Natural killer cell treated with Interleukin-12 subunit alpha and Interleukin-12 subunit beta and Interleukin-15 and Interleukin-18, amount 100 ng/mL, for 72 hours (primary cell): ENCODE results near the gene FAIM2. TPM values are rescaled to one million over a fixed set of nuclear protein-coding genes. Genes with fewer than 3 reads are reported as not detected.

Experiments used
- ATAC-seq, 2 donors: fragments of 150-1000 bp; cut with Tn5 transposase in 1 of 2; sonication (Bioruptor Pico), chemical (Tn5 transposase) in 1 of 2; 2 replicates each; pipeline ENCODE4 v1.10.0; 2021
- DNase-seq: peaks from one replicate; pipeline ENCODE4 v3.0.0; 2022; ENCODE audit warnings: low spot score
- H3K27ac Mint-ChIP-seq, 2 donors: 1 replicate in 1 of 2; 2 replicates in 1 of 2; pipeline ENCODE4 v1.8.0; 2022; ENCODE audit warnings: mixed read lengths in 2 of 2, mild to moderate bottlenecking in 1 of 2, moderate library complexity in 1 of 2
- H3K27me3 Mint-ChIP-seq, 2 donors: 1 replicate in 1 of 2; 2 replicates in 1 of 2; pipeline ENCODE4 v1.8.0; 2022; ENCODE audit warnings: mixed read lengths in 2 of 2
- H3K36me3 Mint-ChIP-seq: one replicate; pipeline ENCODE4 v1.8.0; 2022; ENCODE audit warnings: mixed read lengths
- H3K4me1 Mint-ChIP-seq, 2 donors: 1 replicate in 1 of 2; 2 replicates in 1 of 2; pipeline ENCODE4 v1.8.0; 2022; ENCODE audit warnings: low read depth in 2 of 2, mixed read lengths in 2 of 2, mild to moderate bottlenecking in 1 of 2
- H3K4me3 Mint-ChIP-seq: one replicate; pipeline ENCODE4 v1.8.0; 2022; ENCODE audit warnings: mixed read lengths
- H3K9me3 Mint-ChIP-seq: 2 replicates; pipeline ENCODE4 v1.8.0; 2022; ENCODE audit warnings: mixed read lengths
- total RNA-seq, 2 donors: library from RNA; stranded (reverse); gene quantifications; one replicate each; pipeline ENCODE4 v1.2.3, GENCODE V29; 2022

FAIM2 gene
- total RNA-seq, 2 donors from 2014 or later = 0.50 TPM; not detected in 1

GRCh38 chr12:49853671-49854070 lies 50.0 kb downstream of the FAIM2 start:
- Mint-ChIP-seq H3K4me3 (no peak overlapping the region), H3K27ac (no peak overlapping the region), H3K4me1 (no peaks in the 10 kb centered on the region), H3K27me3 (peaks cover 29 to 56% of the 10 kb centered on the region in 2 donors), H3K36me3 (no peaks in the 10 kb centered on the region), H3K9me3 (no peaks in the 10 kb centered on the region)
- DNase-seq (no peak), ATAC-seq (no peak)

- Mint-ChIP-seq H3K36me3 (no peaks in the 10 kb centered on the region), H3K9me3 (no peaks in the 10 kb centered on the region), H3K27ac (no peak overlapping the region), H3K4me1 (peaks cover 15 to 17% of the 10 kb centered on the region in 2 donors), H3K4me3 (no peak overlapping the region), H3K27me3 (peaks cover 18 to 26% of the 10 kb centered on the region in 2 donors)
- no peak for DNase-seq
- no peak for ATAC-seq
These were observed 56.5 kb downstream of the FAIM2 start for GRCh38 chr12:49847161-49847560.

GRCh38 chr12:49846032-49846431 lies 57.7 kb downstream of the FAIM2 start:
- H3K27ac Mint-ChIP-seq = no peak overlapping the region
- no peaks in the 10 kb centered on the region for H3K36me3 Mint-ChIP-seq
- H3K4me3 Mint-ChIP-seq = no peak overlapping the region
- ATAC-seq (no peak), DNase-seq (no peak)
- H3K9me3 Mint-ChIP-seq = no peaks in the 10 kb centered on the region
- peaks cover 25 to 27% of the 10 kb centered on the region in 2 donors for H3K4me1 Mint-ChIP-seq
- peaks cover 11 to 15% of the 10 kb centered on the region in 2 donors for H3K27me3 Mint-ChIP-seq

- no peak overlapping the region for H3K4me3 Mint-ChIP-seq
- H3K4me1 Mint-ChIP-seq = peaks cover 28 to 29% of the 10 kb centered on the region in 2 donors
- H3K9me3 Mint-ChIP-seq = no peaks in the 10 kb centered on the region
- H3K27ac Mint-ChIP-seq = peak overlapping the region; percentile 88 to 90
- no peaks in the 10 kb centered on the region for H3K36me3 Mint-ChIP-seq
- peaks cover 3 to 5% of the 10 kb centered on the region in 2 donors for H3K27me3 Mint-ChIP-seq
- DNase-seq (no peak), ATAC-seq (no peak)
These were observed 59.7 kb downstream of the FAIM2 start for GRCh38 chr12:49843876-49844437.

GRCh38 chr12:49843411-49843810 lies 60.3 kb downstream of the FAIM2 start:
- Mint-ChIP-seq H3K27me3 (no peaks in the 10 kb centered on the region), H3K4me3 (peak overlapping the region; percentile 94), H3K9me3 (no peaks in the 10 kb centered on the region), H3K27ac (peak overlapping the region; percentile 88 to 90), H3K36me3 (no peaks in the 10 kb centered on the region), H3K4me1 (peaks cover 28 to 29% of the 10 kb centered on the region in 2 donors)
- ATAC-seq (no peak), DNase-seq (no peak)

GRCh38 chr12:49842519-49843352 lies 61.0 kb downstream of the FAIM2 start, which contains the start of gene BCDIN3D:
Gene BCDIN3D, minus strand, starts transcription at chr12:49843106. Its CDS starts 19 bp downstream, at chr12:49843087.
- H3K27ac Mint-ChIP-seq = peak within 1 kb of the TSS; percentile 88 to 90
- H3K4me1 Mint-ChIP-seq = peaks cover 28 to 29% of the 10 kb centered on the region in 2 donors
- H3K36me3 Mint-ChIP-seq = no peaks in the 10 kb centered on the region
- no peaks in the 10 kb centered on the region for H3K27me3 Mint-ChIP-seq
- H3K9me3 Mint-ChIP-seq = no peaks in the 10 kb centered on the region
- H3K4me3 Mint-ChIP-seq = peak within 1 kb of the TSS; percentile 94
- peak; percentile 95 for DNase-seq
- peak; percentile 96 to 97 for ATAC-seq

- Mint-ChIP-seq H3K4me3 (no peak overlapping the region), H3K9me3 (no peaks in the 10 kb centered on the region), H3K27me3 (no peaks in the 10 kb centered on the region), H3K36me3 (no peaks in the 10 kb centered on the region), H3K27ac (no peak overlapping the region), H3K4me1 (peaks cover 23% of the 10 kb centered on the region in 2 donors)
- ATAC-seq (no peak), DNase-seq (no peak)
These were observed 64.6 kb downstream of the FAIM2 start for GRCh38 chr12:49838973-49839633.

- H3K4me3 Mint-ChIP-seq = no peak overlapping the region
- H3K9me3 Mint-ChIP-seq = no peaks in the 10 kb centered on the region
- ATAC-seq = no peak
- no peak for DNase-seq
- no peaks in the 10 kb centered on the region for H3K36me3 Mint-ChIP-seq
- peaks cover 11 to 13% of the 10 kb centered on the region in 2 donors for H3K4me1 Mint-ChIP-seq
- no peak overlapping the region for H3K27ac Mint-ChIP-seq
- H3K27me3 Mint-ChIP-seq = peaks cover 5 to 16% of the 10 kb centered on the region in 2 donors
These were observed 70.8 kb downstream of the FAIM2 start for GRCh38 chr12:49832836-49833421.

GRCh38 chr12:49831717-49832116 lies 72.0 kb downstream of the FAIM2 start:
- H3K9me3 Mint-ChIP-seq = no peaks in the 10 kb centered on the region
- H3K27me3 Mint-ChIP-seq = peaks cover 5 to 16% of the 10 kb centered on the region in 2 donors
- H3K4me1 Mint-ChIP-seq = peaks cover 13 to 18% of the 10 kb centered on the region in 2 donors
- no peak for DNase-seq
- no peaks in the 10 kb centered on the region for H3K36me3 Mint-ChIP-seq
- no peak for ATAC-seq
- H3K27ac Mint-ChIP-seq = no peak overlapping the region
- H3K4me3 Mint-ChIP-seq = no peak overlapping the region

GRCh38 chr12:49828133-49829091 lies 75.3 kb downstream of the FAIM2 start, which contains the start of gene NCKAP5L:
Gene NCKAP5L, minus strand, starts transcription at chr12:49828413. Its CDS starts 24,369 bp downstream, at chr12:49804044.
- DNase-seq (peak; percentile 98), ATAC-seq (peak; percentile 98)
- Mint-ChIP-seq H3K4me3 (peak within 1 kb of the TSS; percentile 87), H3K27me3 (peaks cover 5 to 16% of the 10 kb centered on the region in 2 donors), H3K4me1 (peaks cover 18 to 26% of the 10 kb centered on the region in 2 donors), H3K27ac (peak within 1 kb of the TSS; percentile 69 to 83), H3K9me3 (no peaks in the 10 kb centered on the region), H3K36me3 (no peaks in the 10 kb centered on the region)

- Mint-ChIP-seq H3K27me3 (peaks cover 4 to 11% of the 10 kb centered on the region in 2 donors), H3K9me3 (no peaks in the 10 kb centered on the region), H3K4me3 (peak overlapping the region; percentile 50), H3K36me3 (no peaks in the 10 kb centered on the region), H3K27ac (no peak overlapping the region), H3K4me1 (peaks cover 18 to 26% of the 10 kb centered on the region in 2 donors)
- DNase-seq (peak; percentile 51), ATAC-seq (no peak)
These were observed 76.2 kb downstream of the FAIM2 start for GRCh38 chr12:49827401-49828099.

- DNase-seq = no peak
- peaks cover 2 to 7% of the 10 kb centered on the region in 2 donors for H3K27me3 Mint-ChIP-seq
- no peak for ATAC-seq
- H3K36me3 Mint-ChIP-seq = no peaks in the 10 kb centered on the region
- H3K4me3 Mint-ChIP-seq = peak overlapping the region; percentile 50
- no peaks in the 10 kb centered on the region for H3K9me3 Mint-ChIP-seq
- H3K27ac Mint-ChIP-seq = no peak overlapping the region
- peaks cover 18 to 26% of the 10 kb centered on the region in 2 donors for H3K4me1 Mint-ChIP-seq
These were observed 76.7 kb downstream of the FAIM2 start for GRCh38 chr12:49827051-49827400.
